Embryonic facial prominence (tissue), 1 donor: ENCODE data around the gene TNS2.
"Not testable (repeated sequence)": the region's sequence is repeated elsewhere in the genome, so short reads cannot be mapped to it uniquely, and the experiment has no call there.

ENCODE experiments used
- DNase-seq: peaks from one replicate; pipeline ENCODE4 v3.0.0-alpha.2; 2016; ENCODE audit errors: extremely low spot score

The TNS2 gene

GRCh38 chr12:53049571-53050318 lies at the start of gene TNS2:
TSS of gene TNS2 (plus strand) at chr12:53050065. CDS start at chr12:53050186, 121 bp downstream.
- DNase-seq, result no peak

- no peak for DNase-seq
Observed at GRCh38 chr12:53004178-53004577, 45.7 kb upstream of the TNS2 start.

GRCh38 chr12:53004582-53004981 lies 45.3 kb upstream of the TNS2 start:
- DNase-seq, result no peak

- DNase-seq, result no peak
Observed at GRCh38 chr12:53005215-53005985, 44.5 kb upstream of the TNS2 start.

- DNase-seq, result peak; percentile 100
Observed at GRCh38 chr12:53005986-53006809, 43.7 kb upstream of the TNS2 start, which contains the start of gene EIF4B. TSS of gene EIF4B (plus strand) at chr12:53006456. CDS start at chr12:53006484, 28 bp downstream.

- DNase-seq, result peak; percentile 72
Observed at GRCh38 chr12:53006810-53007309, 43.0 kb upstream of the TNS2 start.

GRCh38 chr12:53007343-53007742 lies 42.5 kb upstream of the TNS2 start:
- no peak for DNase-seq

- DNase-seq, result not testable (repeated sequence)
Observed at GRCh38 chr12:53008760-53009159, 41.1 kb upstream of the TNS2 start.

GRCh38 chr12:53010955-53011354 lies 38.9 kb upstream of the TNS2 start:
- DNase-seq, result no peak

GRCh38 chr12:53011889-53012288 lies 38.0 kb upstream of the TNS2 start:
- DNase-seq, result no peak

- no peak for DNase-seq
Observed at GRCh38 chr12:53012928-53013327, 36.9 kb upstream of the TNS2 start.

GRCh38 chr12:53014709-53015108 lies 35.2 kb upstream of the TNS2 start:
- DNase-seq, result no peak

- DNase-seq, result no peak
Observed at GRCh38 chr12:53025250-53025649, 24.6 kb upstream of the TNS2 start.

- DNase-seq, result not testable (repeated sequence)
Observed at GRCh38 chr12:53027014-53027413, 22.9 kb upstream of the TNS2 start.

- no peak for DNase-seq
Observed at GRCh38 chr12:53031616-53032015, 18.2 kb upstream of the TNS2 start.

- DNase-seq, result not testable (repeated sequence)
Observed at GRCh38 chr12:53033832-53034231, 16.0 kb upstream of the TNS2 start.

- no peak for DNase-seq
Observed at GRCh38 chr12:53034459-53034858, 15.4 kb upstream of the TNS2 start.

GRCh38 chr12:53036802-53037201 lies 13.1 kb upstream of the TNS2 start:
- DNase-seq, result no peak

GRCh38 chr12:53039851-53040250 lies 10.0 kb upstream of the TNS2 start:
- no peak for DNase-seq

- DNase-seq, result no peak
Observed at GRCh38 chr12:53042607-53043454, 7.0 kb upstream of the TNS2 start.

GRCh38 chr12:53044052-53044581 lies 5.7 kb upstream of the TNS2 start:
- DNase-seq, result no peak
